ENCODE measurements around the gene MRFAP1L1. TPM values are rescaled to one million over a fixed set of nuclear protein-coding genes. Genes with fewer than 3 reads are reported as not detected.

MRFAP1L1 gene
- total RNA-seq, 1 donor from 2014 or later = 36.8 TPM

DNA sequence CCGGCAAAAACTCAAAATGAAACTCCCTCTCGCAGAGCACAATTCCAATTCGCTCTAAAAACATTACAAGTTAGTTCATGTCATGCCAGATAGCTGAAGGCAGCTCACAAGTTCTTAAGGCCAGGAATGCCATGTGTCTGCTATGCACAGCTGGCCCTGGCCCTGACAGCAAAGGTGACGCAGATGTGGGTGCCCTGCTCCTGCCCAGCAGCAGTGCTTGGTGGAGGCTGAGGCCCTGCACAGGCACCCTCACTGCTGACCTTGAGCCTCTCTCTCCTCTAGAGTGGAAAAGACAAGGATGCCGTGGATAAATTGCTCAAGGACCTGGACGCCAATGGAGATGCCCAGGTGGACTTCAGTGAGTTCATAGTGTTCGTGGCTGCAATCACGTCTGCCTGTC, 13.1 kb downstream of the MRFAP1L1 start:
- Histone ChIP-seq H3K79me2 (ENCODE audit: insufficient read depth, low read length) (no peaks in the 10 kb centered on the region), H3K9me3 (ENCODE audit: insufficient read depth, low read depth, low read length) (no peaks in the 10 kb centered on the region), H4K20me1 (ENCODE audit: insufficient read depth, low read length) (peaks cover 16% of the 10 kb centered on the region), H3K4me2 (ENCODE audit: low read length) (no peak overlapping the region), H3K9ac (ENCODE audit: low read length) (no peak overlapping the region), H2AFZ (ENCODE audit: low read depth, low read length) (no peak overlapping the region), H3K4me3 (ENCODE audit: insufficient read depth, low read depth, low read length) (no peak overlapping the region), H3K36me3 (ENCODE audit: insufficient read depth, low read length) (no peaks in the 10 kb centered on the region), H3K27me3 (ENCODE audit: insufficient read depth, low read length) (no peaks in the 10 kb centered on the region), H3K27ac (ENCODE audit: low read depth, low read length) (no peak overlapping the region), H3K4me1 (ENCODE audit: insufficient read depth, low read length) (no peaks in the 10 kb centered on the region)
- peaks cover 10% of the 10 kb centered on the region for H3K36me3 Mint-ChIP-seq (ENCODE audit: low read depth, unreplicated experiment)
- no peak for DNase-seq (ENCODE audit: low read depth)
- H3K27ac Mint-ChIP-seq (ENCODE audit: unreplicated experiment) = no peak overlapping the region
- TF ChIP-seq, protein P1, sequence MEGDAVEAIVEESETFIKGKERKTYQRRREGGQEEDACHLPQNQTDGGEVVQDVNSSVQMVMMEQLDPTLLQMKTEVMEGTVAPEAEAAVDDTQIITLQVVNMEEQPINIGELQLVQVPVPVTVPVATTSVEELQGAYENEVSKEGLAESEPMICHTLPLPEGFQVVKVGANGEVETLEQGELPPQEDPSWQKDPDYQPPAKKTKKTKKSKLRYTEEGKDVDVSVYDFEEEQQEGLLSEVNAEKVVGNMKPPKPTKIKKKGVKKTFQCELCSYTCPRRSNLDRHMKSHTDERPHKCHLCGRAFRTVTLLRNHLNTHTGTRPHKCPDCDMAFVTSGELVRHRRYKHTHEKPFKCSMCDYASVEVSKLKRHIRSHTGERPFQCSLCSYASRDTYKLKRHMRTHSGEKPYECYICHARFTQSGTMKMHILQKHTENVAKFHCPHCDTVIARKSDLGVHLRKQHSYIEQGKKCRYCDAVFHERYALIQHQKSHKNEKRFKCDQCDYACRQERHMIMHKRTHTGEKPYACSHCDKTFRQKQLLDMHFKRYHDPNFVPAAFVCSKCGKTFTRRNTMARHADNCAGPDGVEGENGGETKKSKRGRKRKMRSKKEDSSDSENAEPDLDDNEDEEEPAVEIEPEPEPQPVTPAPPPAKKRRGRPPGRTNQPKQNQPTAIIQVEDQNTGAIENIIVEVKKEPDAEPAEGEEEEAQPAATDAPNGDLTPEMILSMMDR (IDR thresholded peaks at IDR 0.05; ENCODE audit: insufficient read depth, low read depth, low read length) = no peak
- no peak for TF ChIP-seq EZH2 (IDR thresholded peaks at IDR 0.05; ENCODE audit: insufficient read depth, low read length)
- H3K9me3 Mint-ChIP-seq (ENCODE audit: unreplicated experiment) = no peaks in the 10 kb centered on the region
- no peak for FAIRE-seq
- peaks cover 6% of the 10 kb centered on the region for H3K4me1 Mint-ChIP-seq (ENCODE audit: low read depth, unreplicated experiment)
- H3K27me3 Mint-ChIP-seq (ENCODE audit: low read depth, unreplicated experiment) = no peaks in the 10 kb centered on the region
- no peak overlapping the region for H3K4me3 Mint-ChIP-seq (ENCODE audit: unreplicated experiment)

DNA sequence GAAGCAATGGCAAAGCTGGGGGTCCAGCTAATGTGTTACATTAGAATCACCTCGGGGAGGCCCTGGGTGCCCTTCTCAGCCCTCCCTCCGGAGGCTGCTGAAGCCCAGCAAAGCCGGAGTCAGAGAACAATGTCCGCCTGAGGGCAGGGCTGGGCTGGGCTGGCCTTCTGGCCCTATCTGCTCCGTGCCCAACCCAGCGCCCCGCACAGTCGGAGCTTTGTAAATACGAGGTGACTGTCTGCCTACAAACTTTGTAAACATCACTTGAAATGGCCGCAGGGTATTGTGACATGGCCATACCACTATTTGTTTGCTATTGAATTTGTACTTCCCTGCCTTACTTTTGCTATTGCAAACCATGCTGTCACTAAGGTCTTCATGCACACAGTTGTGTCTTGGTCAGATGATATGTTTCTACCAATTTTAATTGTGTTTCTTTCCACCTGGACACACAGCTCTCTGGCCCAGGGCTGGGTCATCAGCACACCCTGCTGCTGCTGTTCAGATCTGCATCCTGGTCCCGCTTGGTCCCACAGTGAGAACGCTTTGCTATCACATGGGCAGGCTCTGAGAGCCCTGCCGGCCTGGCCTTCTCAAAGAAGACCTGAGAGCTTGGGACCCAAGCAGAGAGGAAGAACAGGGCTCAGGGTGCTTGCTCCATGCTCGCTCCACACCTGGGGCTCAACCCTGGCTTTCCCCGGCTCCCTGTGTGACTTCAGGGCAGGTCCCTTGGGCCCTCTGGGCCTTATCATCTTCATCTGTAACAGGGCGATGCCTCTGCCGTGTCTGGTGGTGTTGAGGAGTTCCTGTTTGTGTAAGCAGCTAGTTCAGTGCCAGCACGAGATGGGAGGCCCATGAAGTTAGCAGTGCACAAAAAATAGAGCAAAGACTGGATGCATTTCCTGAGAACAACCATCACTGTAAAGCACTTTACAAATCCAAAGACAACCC, 13.7 kb downstream of the MRFAP1L1 start:
- H3K36me3 Mint-ChIP-seq (ENCODE audit: low read depth, unreplicated experiment) = peaks cover 10% of the 10 kb centered on the region
- FAIRE-seq = no peak
- no peak overlapping the region for H3K4me2 ChIP-seq (ENCODE audit: low read length)
- H3K27ac Mint-ChIP-seq (ENCODE audit: unreplicated experiment) = no peak overlapping the region
- H3K4me3 Mint-ChIP-seq (ENCODE audit: unreplicated experiment) = no peak overlapping the region
- no peaks in the 10 kb centered on the region for H3K4me1 ChIP-seq (ENCODE audit: insufficient read depth, low read length)
- no peaks in the 10 kb centered on the region for H3K9me3 ChIP-seq (ENCODE audit: insufficient read depth, low read depth, low read length)
- no peak overlapping the region for H3K27ac ChIP-seq (ENCODE audit: low read depth, low read length)
- H3K9ac ChIP-seq (ENCODE audit: low read length) = no peak overlapping the region
- no peaks in the 10 kb centered on the region for H3K79me2 ChIP-seq (ENCODE audit: insufficient read depth, low read length)
- no peaks in the 10 kb centered on the region for H3K27me3 Mint-ChIP-seq (ENCODE audit: low read depth, unreplicated experiment)
- H3K4me3 ChIP-seq (ENCODE audit: insufficient read depth, low read depth, low read length) = no peak overlapping the region
- H3K27me3 ChIP-seq (ENCODE audit: insufficient read depth, low read length) = no peaks in the 10 kb centered on the region
- TF ChIP-seq EZH2 (IDR thresholded peaks at IDR 0.05; ENCODE audit: insufficient read depth, low read length) = no peak
- TF ChIP-seq, protein P1 (IDR thresholded peaks at IDR 0.05; ENCODE audit: insufficient read depth, low read depth, low read length) = no peak
- no peak for DNase-seq (ENCODE audit: low read depth)
- H4K20me1 ChIP-seq (ENCODE audit: insufficient read depth, low read length) = peaks cover 16% of the 10 kb centered on the region
- no peaks in the 10 kb centered on the region for H3K36me3 ChIP-seq (ENCODE audit: insufficient read depth, low read length)
- no peaks in the 10 kb centered on the region for H3K9me3 Mint-ChIP-seq (ENCODE audit: unreplicated experiment)
- H2AFZ ChIP-seq (ENCODE audit: low read depth, low read length) = no peak overlapping the region
- peaks cover 6% of the 10 kb centered on the region for H3K4me1 Mint-ChIP-seq (ENCODE audit: low read depth, unreplicated experiment)

Measured in astrocyte (in vitro differentiated cells and primary cell).